Esophagus muscularis mucosa (tissue), 4 donors: Measurements from ENCODE around the gene LONP1. TPM values are rescaled to one million over a fixed set of nuclear protein-coding genes. Genes with fewer than 3 reads are reported as not detected.

Experiments
- DNase-seq: peaks from one replicate; pipeline ENCODE4 v3.0.0-alpha.2; 2017; ENCODE audit errors: extremely low spot score
- H3K27ac ChIP-seq, 4 donors: fragments of 200-600 bp; sonication (generic); replicated peaks in 1 of 4; 1 replicate in 3 of 4; 2 replicates in 1 of 4; pipeline ENCODE4 v1.5.1; 2016 to 2019; ENCODE audit warnings: mild to moderate bottlenecking in 1 of 4
- H3K27me3 ChIP-seq, 4 donors: fragments of 200-600 bp; sonication (generic); one replicate each; pipeline versions ENCODE4 v1.5.1 to v1.6.0; 2016 to 2019
- H3K36me3 ChIP-seq, 4 donors: fragments of 200-600 bp; sonication (generic); one replicate each; pipeline ENCODE4 v1.5.1; 2016 to 2019
- H3K4me1 ChIP-seq, 4 donors: fragments of 200-600 bp; sonication (generic); one replicate each; pipeline ENCODE4 v1.5.1; 2016 to 2019
- H3K4me3 ChIP-seq, 4 donors: fragments of 200-600 bp; sonication (generic); 1 replicate in 2 of 4; 2 replicates in 2 of 4; pipeline ENCODE4 v1.5.1; 2016 to 2019; ENCODE audit warnings: mild to moderate bottlenecking in 4 of 4, moderate library complexity in 1 of 4
- H3K9me3 ChIP-seq, 4 donors: fragments of 200-600 bp; sonication (generic); 1 replicate in 3 of 4; 2 replicates in 1 of 4; pipeline ENCODE4 v1.5.1; 2016 to 2019
- EP300 ChIP-seq: sonication (generic); formaldehyde crosslinking; IDR thresholded peaks from one replicate; pipeline ENCODE4 v1.6.1; 2017; ENCODE audit warnings: antibody characterized with exemption
- POLR2A ChIP-seq: fragments of 450-650 bp; IDR thresholded peaks from one replicate; pipeline ENCODE4 v1.6.1; 2017; ENCODE audit warnings: antibody characterized with exemption, moderate library complexity, mild to moderate bottlenecking, low read depth
- POLR2AphosphoS5 ChIP-seq, 2 donors: sonication (generic); formaldehyde crosslinking; IDR thresholded peaks; one replicate each; pipeline ENCODE4 v1.6.1; 2017; ENCODE audit warnings: antibody characterized with exemption in 2 of 2
- WGBS: methylation state at CpG from one replicate; pipeline ENCODE4 v1.1.5; 2018; 5-methylcytosine and 5-hydroxymethylcytosine counted together
- intact Hi-C: fragments of 100-400 bp; cut with DNase I; formaldehyde crosslinking; loops from one replicate; pipeline ENCODE4 v1.15.1; 2023
- total RNA-seq, 4 donors: library from RNA; depleted of rRNA; stranded (reverse); fragments of >200 nt; gene quantifications; one replicate each; pipeline versions ENCODE4 v1.1.0 to v1.2.1, GENCODE V29; 2016
- TF ChIP-seq, protein P1 (sequence below), 3 experiments: fragments of 200-600 bp in 2 of 3; fragments of 450-650 bp in 1 of 3; sonication (generic) in 2 of 3; IDR thresholded peaks; one replicate each; pipeline ENCODE4 v1.5.1; 2017 to 2019; ENCODE audit warnings: antibody characterized with exemption in 3 of 3, mild to moderate bottlenecking in 2 of 3, moderate library complexity in 1 of 3

The LONP1 gene
- total RNA-seq, 4 donors from 2014 or later = 49.0 to 70.4 (median 54.3) TPM

DNA sequence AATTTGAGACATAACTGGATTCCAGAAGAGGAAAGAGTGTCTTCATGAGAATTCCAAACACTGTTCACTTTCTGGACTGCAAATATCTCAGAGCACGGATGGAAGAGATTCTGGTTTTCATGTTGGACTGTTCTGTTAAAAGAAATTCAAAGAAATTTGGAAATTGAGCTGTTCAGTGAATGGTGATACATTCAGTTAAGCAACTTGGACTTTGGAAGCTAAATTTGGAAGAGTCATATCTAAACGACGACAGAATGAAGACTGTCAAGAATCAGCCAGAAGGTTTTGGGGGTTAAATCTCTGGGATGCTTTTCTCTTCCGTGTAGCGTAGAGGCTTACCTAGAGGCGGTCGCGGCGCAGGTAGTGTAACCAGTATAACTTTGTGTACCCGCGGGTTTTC, 71.5 kb downstream of the LONP1 start:
- Histone ChIP-seq H3K27ac (no peak overlapping the region), H3K27me3 (no peaks in the 10 kb centered on the region), H3K9me3 (no peaks in the 10 kb centered on the region), H3K4me1 (peaks cover 0 to 11% (median 2%) of the 10 kb centered on the region in 4 donors), H3K4me3 (no peak overlapping the region), H3K36me3 (peaks cover 63 to 92% (median 87%) of the 10 kb centered on the region in 4 donors)
- intact Hi-C loops = no loop called here
- DNase-seq = no peak
- no peak for TF ChIP-seq POLR2A
- no peak for TF ChIP-seq EP300
- TF ChIP-seq, protein P1, sequence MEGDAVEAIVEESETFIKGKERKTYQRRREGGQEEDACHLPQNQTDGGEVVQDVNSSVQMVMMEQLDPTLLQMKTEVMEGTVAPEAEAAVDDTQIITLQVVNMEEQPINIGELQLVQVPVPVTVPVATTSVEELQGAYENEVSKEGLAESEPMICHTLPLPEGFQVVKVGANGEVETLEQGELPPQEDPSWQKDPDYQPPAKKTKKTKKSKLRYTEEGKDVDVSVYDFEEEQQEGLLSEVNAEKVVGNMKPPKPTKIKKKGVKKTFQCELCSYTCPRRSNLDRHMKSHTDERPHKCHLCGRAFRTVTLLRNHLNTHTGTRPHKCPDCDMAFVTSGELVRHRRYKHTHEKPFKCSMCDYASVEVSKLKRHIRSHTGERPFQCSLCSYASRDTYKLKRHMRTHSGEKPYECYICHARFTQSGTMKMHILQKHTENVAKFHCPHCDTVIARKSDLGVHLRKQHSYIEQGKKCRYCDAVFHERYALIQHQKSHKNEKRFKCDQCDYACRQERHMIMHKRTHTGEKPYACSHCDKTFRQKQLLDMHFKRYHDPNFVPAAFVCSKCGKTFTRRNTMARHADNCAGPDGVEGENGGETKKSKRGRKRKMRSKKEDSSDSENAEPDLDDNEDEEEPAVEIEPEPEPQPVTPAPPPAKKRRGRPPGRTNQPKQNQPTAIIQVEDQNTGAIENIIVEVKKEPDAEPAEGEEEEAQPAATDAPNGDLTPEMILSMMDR (IDR thresholded peaks at IDR 0.05) = no peak
- no peak for TF ChIP-seq POLR2AphosphoS5 (IDR thresholded peaks at IDR 0.05)
- 90% methylated on average over 11 of the region's 11 CpGs for WGBS

DNA sequence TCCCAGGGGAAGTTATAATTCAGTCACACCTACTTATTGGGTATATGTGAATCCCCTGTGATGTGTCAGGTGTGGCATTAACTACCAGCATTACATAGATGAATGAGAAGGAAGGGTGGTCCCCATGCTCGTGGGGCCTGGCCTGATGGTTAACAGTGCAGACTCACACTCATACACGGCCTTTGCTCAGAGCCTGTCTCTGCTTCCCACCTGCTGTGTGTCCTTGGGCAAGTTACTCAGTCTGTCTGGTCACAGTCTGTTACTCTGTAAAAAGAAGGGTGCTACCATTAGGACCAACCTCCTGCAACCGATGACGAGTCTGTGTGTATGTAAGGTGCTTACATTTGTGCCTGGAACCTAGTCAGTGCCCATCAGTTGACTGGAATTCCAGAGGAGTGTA, 73.2 kb downstream of the LONP1 start:
- Histone ChIP-seq H3K27me3 (no peaks in the 10 kb centered on the region), H3K27ac (no peak overlapping the region), H3K4me3 (no peak overlapping the region), H3K9me3 (no peaks in the 10 kb centered on the region), H3K36me3 (peaks cover 52 to 92% (median 81%) of the 10 kb centered on the region in 4 donors), H3K4me1 (peaks cover 0 to 11% (median 2%) of the 10 kb centered on the region in 4 donors)
- intact Hi-C loops = no loop called here
- TF ChIP-seq, protein P1 (IDR thresholded peaks at IDR 0.05) = no peak
- no peak for TF ChIP-seq EP300
- DNase-seq = no peak
- WGBS = 93% methylated on average over 4 of the region's 4 CpGs

DNA sequence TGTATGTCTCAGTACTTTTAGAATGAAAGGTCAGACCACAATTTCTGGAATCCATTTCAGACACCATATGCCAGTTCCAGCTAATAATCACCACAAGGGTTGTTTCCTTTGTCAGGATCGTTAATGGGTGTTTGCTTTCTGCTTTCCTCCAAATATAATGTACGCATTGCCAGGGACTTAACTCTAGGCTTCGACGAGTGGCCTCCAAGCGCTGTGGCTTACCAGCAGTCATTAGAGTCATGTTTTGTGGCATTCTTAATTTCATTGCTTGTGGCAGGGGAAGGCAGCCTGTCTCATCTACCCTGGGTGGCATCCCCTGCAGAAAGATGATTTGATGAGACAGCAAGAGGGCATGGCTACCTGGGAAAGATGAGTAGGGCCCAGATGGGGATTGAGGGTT, 74.5 kb downstream of the LONP1 start:
- DNase-seq = no peak
- no peak overlapping the region for H3K4me3 ChIP-seq
- no peak overlapping the region for H3K27ac ChIP-seq
- TF ChIP-seq, protein P1 (IDR thresholded peaks at IDR 0.05) = no peak
- H3K9me3 ChIP-seq = no peaks in the 10 kb centered on the region
- intact Hi-C loops = no loop called here
- peaks cover 0 to 11% (median 6%) of the 10 kb centered on the region in 4 donors for H3K4me1 ChIP-seq
- H3K36me3 ChIP-seq = peaks cover 41 to 86% (median 74%) of the 10 kb centered on the region in 4 donors
- WGBS = 88% methylated on average over 5 of the region's 5 CpGs
- no peaks in the 10 kb centered on the region for H3K27me3 ChIP-seq

DNA sequence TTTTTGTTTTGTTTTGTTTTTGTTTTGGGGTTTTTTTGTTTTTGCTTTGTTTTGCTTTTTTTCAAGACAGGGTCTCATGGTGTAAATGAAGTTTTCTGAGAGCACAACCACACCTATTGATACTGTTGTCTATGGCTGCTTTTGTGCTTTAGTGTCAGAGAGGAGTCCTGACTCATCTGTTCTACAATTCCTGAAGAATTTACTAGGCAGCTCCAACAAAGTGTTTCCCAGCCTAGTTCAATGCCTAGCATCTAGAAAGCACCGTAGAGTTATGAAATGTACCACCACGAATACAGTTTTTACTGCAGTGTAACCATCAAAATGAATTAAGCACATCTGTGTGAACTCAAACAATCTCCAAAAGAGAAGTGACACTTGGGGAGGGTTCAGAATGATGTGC, 75.9 kb downstream of the LONP1 start:
- DNase-seq = no peak
- peaks cover 0 to 16% (median 7%) of the 10 kb centered on the region in 4 donors for H3K4me1 ChIP-seq
- no peaks in the 10 kb centered on the region for H3K9me3 ChIP-seq
- intact Hi-C loops = no loop called here
- no peak overlapping the region for H3K4me3 ChIP-seq
- 77% methylated on average over 2 of the region's 2 CpGs for WGBS
- TF ChIP-seq POLR2A (no peak), POLR2AphosphoS5 (IDR thresholded peaks at IDR 0.05) (no peak), EP300 (no peak)
- TF ChIP-seq, protein P1 (IDR thresholded peaks at IDR 0.05) = no peak
- no peak overlapping the region for H3K27ac ChIP-seq
- H3K36me3 ChIP-seq = peaks cover 32 to 77% (median 64%) of the 10 kb centered on the region in 4 donors
- H3K27me3 ChIP-seq = no peaks in the 10 kb centered on the region

DNA sequence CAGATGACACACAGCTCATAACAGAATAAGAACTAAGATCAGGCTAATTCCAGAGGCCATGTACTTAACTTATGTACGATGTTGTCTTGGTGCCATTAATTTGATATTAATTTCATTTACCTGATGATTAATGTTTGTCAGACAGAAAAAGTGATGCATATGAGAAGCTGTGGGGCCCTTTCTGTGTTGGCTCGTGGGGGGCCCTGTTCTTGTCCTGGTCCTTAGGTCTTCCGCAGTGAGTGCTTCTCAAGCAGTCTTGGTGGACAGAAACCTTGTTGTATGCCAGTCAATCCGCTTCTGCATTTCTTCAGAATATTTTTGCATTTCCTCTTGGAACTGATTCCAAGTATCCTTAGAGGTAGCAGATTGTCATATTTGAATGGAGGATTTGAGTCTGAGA, 76.9 kb downstream of the LONP1 start:
- Histone ChIP-seq H3K4me1 (peaks cover 0 to 24% (median 16%) of the 10 kb centered on the region in 4 donors), H3K27me3 (no peaks in the 10 kb centered on the region), H3K4me3 (no peak overlapping the region), H3K27ac (no peak overlapping the region), H3K9me3 (no peaks in the 10 kb centered on the region), H3K36me3 (peaks cover 28 to 71% (median 59%) of the 10 kb centered on the region in 4 donors)
- TF ChIP-seq EP300 (no peak), POLR2A (no peak), POLR2AphosphoS5 (IDR thresholded peaks at IDR 0.05) (no peak)
- TF ChIP-seq, protein P1 (IDR thresholded peaks at IDR 0.05) = no peak
- 82% methylated on average over 4 of the region's 4 CpGs for WGBS
- intact Hi-C loops = no loop called here
- no peak for DNase-seq
